ENCODE results near the gene MYCL.

The MYCL gene

GRCh38 chr1:39852876-39853275, 48.8 kb downstream of the MYCL start:
- H3K4me2 ChIP-seq (ENCODE audit: low read depth, low read length, poor library complexity, severe bottlenecking), result no peak overlapping the region
- no peaks in the 10 kb centered on the region for H3K27me3 ChIP-seq (ENCODE audit: low read length)
- H3K9me2 ChIP-seq (replicated peaks; ENCODE audit: insufficient read depth, low read length), result no peaks in the 10 kb centered on the region
- H4K20me1 ChIP-seq (ENCODE audit: low read depth, low read length), result no peaks in the 10 kb centered on the region
- H2AFZ ChIP-seq (ENCODE audit: low read depth, low read length, severe bottlenecking), result no peak overlapping the region
- H3K9ac ChIP-seq (ENCODE audit: low read length), result no peak overlapping the region
- no peak overlapping the region for H3K4me3 ChIP-seq (ENCODE audit: insufficient read depth, low read length, poor library complexity, severe bottlenecking)
- H3K27ac ChIP-seq (ENCODE audit: low read depth, low read length), result no peak overlapping the region
- H3K36me3 ChIP-seq (ENCODE audit: low read length), result no peaks in the 10 kb centered on the region
- H3K9me3 ChIP-seq (ENCODE audit: insufficient read depth, low read length), result no peaks in the 10 kb centered on the region
- H3K79me2 ChIP-seq (ENCODE audit: insufficient read depth, low read length), result no peaks in the 10 kb centered on the region
- H3F3A ChIP-seq (ENCODE audit: insufficient read depth), result no peaks in the 10 kb centered on the region
- no peak for TF ChIP-seq EZH2phosphoT487 (conservative IDR thresholded peaks at IDR 0.05; ENCODE audit: low read length)
- no peak for TF ChIP-seq CTCF (IDR thresholded peaks at IDR 0.05; ENCODE audit: insufficient read depth, low read length, poor library complexity, severe bottlenecking)

- Histone ChIP-seq H3K36me3 (ENCODE audit: low read length) (no peaks in the 10 kb centered on the region), H3F3A (ENCODE audit: insufficient read depth) (no peaks in the 10 kb centered on the region), H3K9me3 (ENCODE audit: insufficient read depth, low read length) (no peaks in the 10 kb centered on the region), H4K20me1 (ENCODE audit: low read depth, low read length) (no peaks in the 10 kb centered on the region), H3K9me2 (replicated peaks; ENCODE audit: insufficient read depth, low read length) (no peaks in the 10 kb centered on the region), H3K27me3 (ENCODE audit: low read length) (no peaks in the 10 kb centered on the region), H3K9ac (ENCODE audit: low read length) (no peak overlapping the region), H2AFZ (ENCODE audit: low read depth, low read length, severe bottlenecking) (no peak overlapping the region), H3K4me2 (ENCODE audit: low read depth, low read length, poor library complexity, severe bottlenecking) (no peak overlapping the region), H3K79me2 (ENCODE audit: insufficient read depth, low read length) (no peaks in the 10 kb centered on the region), H3K4me3 (ENCODE audit: insufficient read depth, low read length, poor library complexity, severe bottlenecking) (no peak overlapping the region), H3K27ac (ENCODE audit: low read depth, low read length) (no peak overlapping the region)
- TF ChIP-seq EZH2phosphoT487 (conservative IDR thresholded peaks at IDR 0.05; ENCODE audit: low read length) (no peak), CTCF (IDR thresholded peaks at IDR 0.05; ENCODE audit: insufficient read depth, low read length, poor library complexity, severe bottlenecking) (no peak)
Observed at GRCh38 chr1:39852214-39852791, 49.4 kb downstream of the MYCL start.

GRCh38 chr1:39850606-39851216, 51.0 kb downstream of the MYCL start:
- H4K20me1 ChIP-seq (ENCODE audit: low read depth, low read length), result no peaks in the 10 kb centered on the region
- H3K9me3 ChIP-seq (ENCODE audit: insufficient read depth, low read length), result no peaks in the 10 kb centered on the region
- H2AFZ ChIP-seq (ENCODE audit: low read depth, low read length, severe bottlenecking), result no peak overlapping the region
- H3F3A ChIP-seq (ENCODE audit: insufficient read depth), result no peaks in the 10 kb centered on the region
- H3K27ac ChIP-seq (ENCODE audit: low read depth, low read length), result no peak overlapping the region
- H3K4me3 ChIP-seq (ENCODE audit: insufficient read depth, low read length, poor library complexity, severe bottlenecking), result no peak overlapping the region
- H3K79me2 ChIP-seq (ENCODE audit: insufficient read depth, low read length), result no peaks in the 10 kb centered on the region
- no peak overlapping the region for H3K9ac ChIP-seq (ENCODE audit: low read length)
- no peak overlapping the region for H3K4me2 ChIP-seq (ENCODE audit: low read depth, low read length, poor library complexity, severe bottlenecking)
- no peak for TF ChIP-seq CTCF (IDR thresholded peaks at IDR 0.05; ENCODE audit: insufficient read depth, low read length, poor library complexity, severe bottlenecking)
- no peak for TF ChIP-seq EZH2phosphoT487 (conservative IDR thresholded peaks at IDR 0.05; ENCODE audit: low read length)
- no peaks in the 10 kb centered on the region for H3K9me2 ChIP-seq (replicated peaks; ENCODE audit: insufficient read depth, low read length)
- no peaks in the 10 kb centered on the region for H3K27me3 ChIP-seq (ENCODE audit: low read length)
- H3K36me3 ChIP-seq (ENCODE audit: low read length), result no peaks in the 10 kb centered on the region

All from SU-DHL-6 (cell line).